HEK293T (cell line): ENCODE measurements around the gene ITGB6.

ENCODE experiments used
- FOXA1 ChIP-seq: fragments of 450-650 bp; IDR thresholded peaks from 2 replicates; pipeline ENCODE4 v1.6.1; 2016; ENCODE audit warnings: mild to moderate bottlenecking
- L3MBTL2 ChIP-seq: fragments of 450-650 bp; conservative IDR thresholded peaks from 2 replicates; pipeline ENCODE4 v1.6.1; 2016; ENCODE audit warnings: mild to moderate bottlenecking
- SUZ12 ChIP-seq: fragments of 450-650 bp; IDR thresholded peaks from 2 replicates; pipeline ENCODE4 v1.6.1; 2016; ENCODE audit warnings: mild to moderate bottlenecking

DNA sequence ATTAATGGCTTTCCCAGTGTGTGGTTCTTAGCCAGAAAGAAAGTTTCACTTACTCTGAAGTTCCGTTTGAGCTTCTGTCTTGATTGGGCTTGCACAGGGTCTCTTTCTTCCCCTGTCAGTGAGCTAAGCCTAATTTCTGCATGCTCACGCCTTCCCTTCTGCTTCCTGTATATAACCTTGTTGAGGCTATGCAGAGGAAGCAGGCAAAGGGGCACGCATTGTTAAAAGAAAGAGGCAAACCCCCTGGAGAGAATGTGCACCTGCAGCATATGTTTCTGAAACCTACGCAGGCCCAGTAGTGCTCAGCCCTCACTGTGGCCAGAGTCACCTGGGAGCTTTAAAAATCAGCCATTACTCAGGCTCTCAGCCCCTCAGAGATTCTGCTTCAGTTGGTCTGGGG is 123.2 kb downstream of the ITGB6 start:
- TF ChIP-seq FOXA1, result no peak
- no peak for TF ChIP-seq L3MBTL2
- no peak for TF ChIP-seq SUZ12
